OCI-LY3 (cell line): ENCODE measurements around the gene ARHGAP26.

Source experiments
- EZH2phosphoT487 ChIP-seq: fragments of 200-600 bp; shearing (Covaris generic); IDR thresholded peaks from 2 replicates; pipeline ENCODE4 v1.6.1; 2018; ENCODE audit warnings: antibody characterized with exemption, mixed run types, low read depth
- TF ChIP-seq, protein P1 (sequence below): fragments of 200-600, 300-600 bp; sonication (generic); IDR thresholded peaks from 2 replicates; pipeline ENCODE4 v1.5.1; 2014; ENCODE audit warnings: antibody characterized with exemption, low read length, low read depth

DNA sequence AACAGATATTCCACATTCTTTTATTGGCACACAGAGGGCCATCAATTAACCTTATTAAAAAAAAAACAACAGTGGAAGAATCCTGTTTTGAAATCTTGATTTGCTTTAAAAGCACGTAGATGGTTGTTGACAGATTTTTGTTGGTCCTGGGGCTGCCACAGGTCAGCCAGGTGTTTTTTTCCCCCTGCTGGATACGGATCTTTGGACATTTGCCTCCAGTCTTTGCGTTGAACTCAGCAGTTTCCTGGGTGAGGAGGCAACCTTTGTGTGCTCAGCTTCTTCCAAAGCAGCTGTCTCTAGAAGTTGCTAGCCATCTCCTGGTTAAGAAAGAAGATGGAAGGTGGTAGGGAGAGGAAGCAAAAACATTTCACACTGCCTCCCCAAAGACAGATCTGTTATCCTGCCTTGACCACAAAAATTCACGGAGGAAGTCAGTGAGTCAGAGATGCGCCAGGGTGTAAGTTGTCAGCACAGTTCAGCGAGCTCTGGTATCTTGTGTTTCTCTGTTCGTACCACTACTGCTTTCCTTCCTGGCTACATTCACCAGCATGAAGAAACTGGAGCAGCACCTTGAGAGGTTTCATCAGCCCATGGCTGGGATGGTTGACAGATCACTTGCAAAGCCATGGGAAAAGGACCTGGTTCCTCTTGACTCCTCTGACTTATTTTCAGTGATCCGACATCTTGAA, 207.3 kb downstream of the ARHGAP26 start:
- TF ChIP-seq, protein P1, sequence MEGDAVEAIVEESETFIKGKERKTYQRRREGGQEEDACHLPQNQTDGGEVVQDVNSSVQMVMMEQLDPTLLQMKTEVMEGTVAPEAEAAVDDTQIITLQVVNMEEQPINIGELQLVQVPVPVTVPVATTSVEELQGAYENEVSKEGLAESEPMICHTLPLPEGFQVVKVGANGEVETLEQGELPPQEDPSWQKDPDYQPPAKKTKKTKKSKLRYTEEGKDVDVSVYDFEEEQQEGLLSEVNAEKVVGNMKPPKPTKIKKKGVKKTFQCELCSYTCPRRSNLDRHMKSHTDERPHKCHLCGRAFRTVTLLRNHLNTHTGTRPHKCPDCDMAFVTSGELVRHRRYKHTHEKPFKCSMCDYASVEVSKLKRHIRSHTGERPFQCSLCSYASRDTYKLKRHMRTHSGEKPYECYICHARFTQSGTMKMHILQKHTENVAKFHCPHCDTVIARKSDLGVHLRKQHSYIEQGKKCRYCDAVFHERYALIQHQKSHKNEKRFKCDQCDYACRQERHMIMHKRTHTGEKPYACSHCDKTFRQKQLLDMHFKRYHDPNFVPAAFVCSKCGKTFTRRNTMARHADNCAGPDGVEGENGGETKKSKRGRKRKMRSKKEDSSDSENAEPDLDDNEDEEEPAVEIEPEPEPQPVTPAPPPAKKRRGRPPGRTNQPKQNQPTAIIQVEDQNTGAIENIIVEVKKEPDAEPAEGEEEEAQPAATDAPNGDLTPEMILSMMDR: no peak
- no peak for TF ChIP-seq EZH2phosphoT487
